Activated T-cell treated with anti-CD3 and anti-CD28 coated beads, Interleukin-2, amount 50 U/mL, for 4 hours (primary cell): Measurements from ENCODE around the gene ACP4. TPM values are rescaled to one million over a fixed set of nuclear protein-coding genes. Genes with fewer than 3 reads are reported as not detected.
"Not testable (repeated sequence)": the region's sequence is repeated elsewhere in the genome, so short reads cannot be mapped to it uniquely, and the experiment has no call there.

Experiments
- ATAC-seq, 2 donors: fragments of 200-7000 bp; cut with Tn5 transposase; one replicate each; pipeline ENCODE4 v1.10.0; 2021
- DNase-seq: peaks from one replicate; pipeline ENCODE4 v3.0.0-alpha.2; 2020
- H3K27me3 Mint-ChIP-seq: one replicate; pipeline ENCODE4 v1.8.0; 2021; ENCODE audit warnings: low read depth, mixed read lengths
- H3K36me3 Mint-ChIP-seq: one replicate; pipeline ENCODE4 v1.8.0; 2022; ENCODE audit warnings: mixed read lengths; ENCODE audit not compliant: insufficient read depth
- H3K4me1 Mint-ChIP-seq: one replicate; pipeline ENCODE4 v1.8.0; 2021; ENCODE audit warnings: low read depth, mixed read lengths
- H3K4me3 Mint-ChIP-seq: one replicate; pipeline ENCODE4 v1.8.0; 2021; ENCODE audit warnings: mild to moderate bottlenecking, moderate library complexity, mixed read lengths
- H3K9me3 Mint-ChIP-seq: one replicate; pipeline ENCODE4 v1.8.0; 2021; ENCODE audit warnings: mixed read lengths
- total RNA-seq, 3 donors: library from RNA; stranded (reverse); gene quantifications; one replicate each; pipeline ENCODE4 v1.2.1, GENCODE V29; 2021

The ACP4 gene
- not detected for total RNA-seq

GRCh38 chr19:50790396-50790795, at the start of gene ACP4:
ACP4 (plus strand) TSS chr19:50790415; CDS start chr19:50790415, 0 bp downstream.
- no peak for DNase-seq
- H3K36me3 Mint-ChIP-seq: no peaks in the 10 kb centered on the region
- H3K4me3 Mint-ChIP-seq: no peak within 1 kb of the TSS
- H3K9me3 Mint-ChIP-seq: no peaks in the 10 kb centered on the region
- peaks cover 2% of the 10 kb centered on the region for H3K4me1 Mint-ChIP-seq
- H3K27me3 Mint-ChIP-seq: no peaks in the 10 kb centered on the region
- ATAC-seq: peak in 1 of 2 donors; percentile 1

GRCh38 chr19:50741179-50741933, 48.9 kb upstream of the ACP4 start:
- no peaks in the 10 kb centered on the region for H3K4me1 Mint-ChIP-seq
- peaks cover 48% of the 10 kb centered on the region for H3K27me3 Mint-ChIP-seq
- H3K4me3 Mint-ChIP-seq: no peak overlapping the region
- no peaks in the 10 kb centered on the region for H3K9me3 Mint-ChIP-seq
- no peaks in the 10 kb centered on the region for H3K36me3 Mint-ChIP-seq
- ATAC-seq (no peak), DNase-seq (no peak)

- Mint-ChIP-seq H3K4me1 (no peaks in the 10 kb centered on the region), H3K4me3 (no peak overlapping the region), H3K36me3 (no peaks in the 10 kb centered on the region), H3K9me3 (no peaks in the 10 kb centered on the region), H3K27me3 (peaks cover 45% of the 10 kb centered on the region)
- no peak for DNase-seq
- ATAC-seq: no peak
Observed at GRCh38 chr19:50743537-50743936, 46.7 kb upstream of the ACP4 start.

GRCh38 chr19:50745221-50745620, 45.0 kb upstream of the ACP4 start:
- no peak for ATAC-seq
- Mint-ChIP-seq H3K4me3 (no peak overlapping the region), H3K36me3 (no peaks in the 10 kb centered on the region), H3K27me3 (peaks cover 33% of the 10 kb centered on the region), H3K4me1 (no peaks in the 10 kb centered on the region), H3K9me3 (no peaks in the 10 kb centered on the region)
- DNase-seq: no peak

- not testable (repeated sequence) for H3K4me1 Mint-ChIP-seq, ATAC-seq, H3K9me3 Mint-ChIP-seq, DNase-seq, H3K4me3 Mint-ChIP-seq, H3K36me3 Mint-ChIP-seq
- H3K27me3 Mint-ChIP-seq: peaks cover 20% of the 10 kb centered on the region
Observed at GRCh38 chr19:50747141-50747540, 43.1 kb upstream of the ACP4 start.

GRCh38 chr19:50749490-50749889, 40.7 kb upstream of the ACP4 start:
- Mint-ChIP-seq H3K36me3 (no peaks in the 10 kb centered on the region), H3K27me3 (peaks cover 15% of the 10 kb centered on the region), H3K4me1 (no peaks in the 10 kb centered on the region), H3K4me3 (no peak overlapping the region), H3K9me3 (no peaks in the 10 kb centered on the region)
- ATAC-seq: no peak
- no peak for DNase-seq

- no peak for DNase-seq
- Mint-ChIP-seq H3K36me3 (no peaks in the 10 kb centered on the region), H3K4me1 (no peaks in the 10 kb centered on the region), H3K4me3 (no peak overlapping the region), H3K27me3 (peaks cover 13% of the 10 kb centered on the region), H3K9me3 (no peaks in the 10 kb centered on the region)
- no peak for ATAC-seq
Observed at GRCh38 chr19:50750010-50750409, 40.2 kb upstream of the ACP4 start.

- Mint-ChIP-seq H3K4me1 (no peaks in the 10 kb centered on the region), H3K4me3 (no peak overlapping the region), H3K27me3 (peaks cover 15% of the 10 kb centered on the region), H3K9me3 (no peaks in the 10 kb centered on the region), H3K36me3 (no peaks in the 10 kb centered on the region)
- ATAC-seq: no peak
- no peak for DNase-seq
Observed at GRCh38 chr19:50753879-50754278, 36.3 kb upstream of the ACP4 start.

- not testable (repeated sequence) for DNase-seq, ATAC-seq, H3K9me3 Mint-ChIP-seq, H3K4me3 Mint-ChIP-seq, H3K36me3 Mint-ChIP-seq, H3K4me1 Mint-ChIP-seq
- H3K27me3 Mint-ChIP-seq: peaks cover 18% of the 10 kb centered on the region
Observed at GRCh38 chr19:50756244-50756643, 34.0 kb upstream of the ACP4 start.

- not testable (repeated sequence) for H3K4me3 Mint-ChIP-seq, H3K4me1 Mint-ChIP-seq, H3K36me3 Mint-ChIP-seq, ATAC-seq, H3K9me3 Mint-ChIP-seq, DNase-seq
- H3K27me3 Mint-ChIP-seq: peaks cover 16% of the 10 kb centered on the region
Observed at GRCh38 chr19:50757624-50758023, 32.6 kb upstream of the ACP4 start.

GRCh38 chr19:50759076-50759475, 31.1 kb upstream of the ACP4 start:
- H3K4me3 Mint-ChIP-seq, ATAC-seq, H3K9me3 Mint-ChIP-seq, H3K4me1 Mint-ChIP-seq, H3K36me3 Mint-ChIP-seq, DNase-seq: not testable (repeated sequence)
- H3K27me3 Mint-ChIP-seq: peaks cover 14% of the 10 kb centered on the region

- Mint-ChIP-seq H3K4me1 (no peaks in the 10 kb centered on the region), H3K9me3 (peaks cover 3% of the 10 kb centered on the region), H3K4me3 (no peak overlapping the region), H3K36me3 (no peaks in the 10 kb centered on the region), H3K27me3 (peaks cover 19% of the 10 kb centered on the region)
- DNase-seq: no peak
- no peak for ATAC-seq
Observed at GRCh38 chr19:50759886-50760285, 30.3 kb upstream of the ACP4 start.

GRCh38 chr19:50761501-50761900, 28.7 kb upstream of the ACP4 start:
- not testable (repeated sequence) for ATAC-seq, H3K4me3 Mint-ChIP-seq, H3K36me3 Mint-ChIP-seq, H3K4me1 Mint-ChIP-seq, DNase-seq, H3K9me3 Mint-ChIP-seq
- peaks cover 25% of the 10 kb centered on the region for H3K27me3 Mint-ChIP-seq

GRCh38 chr19:50763521-50763920, 26.7 kb upstream of the ACP4 start:
- not testable (repeated sequence) for H3K4me1 Mint-ChIP-seq

GRCh38 chr19:50764409-50764808, 25.8 kb upstream of the ACP4 start:
- H3K36me3 Mint-ChIP-seq: no peaks in the 10 kb centered on the region
- DNase-seq (no peak), ATAC-seq (no peak)
- no peak overlapping the region for H3K4me3 Mint-ChIP-seq
- peaks cover 3% of the 10 kb centered on the region for H3K9me3 Mint-ChIP-seq
- no peaks in the 10 kb centered on the region for H3K4me1 Mint-ChIP-seq
- H3K27me3 Mint-ChIP-seq: peaks cover 25% of the 10 kb centered on the region

More at GRCh38 chr19:50763521-50763920, 26.7 kb upstream of the ACP4 start:
- H3K36me3 Mint-ChIP-seq, H3K9me3 Mint-ChIP-seq, DNase-seq, ATAC-seq, H3K4me3 Mint-ChIP-seq: not testable (repeated sequence)
- peaks cover 27% of the 10 kb centered on the region for H3K27me3 Mint-ChIP-seq
